OCI-LY3 (cell line): ENCODE data around the gene GLP2R.

Experiments
- EZH2phosphoT487 ChIP-seq: fragments of 200-600 bp; shearing (Covaris generic); IDR thresholded peaks from 2 replicates; pipeline ENCODE4 v1.6.1; 2018; ENCODE audit warnings: antibody characterized with exemption, mixed run types, low read depth
- TF ChIP-seq, protein P1 (sequence below): fragments of 200-600, 300-600 bp; sonication (generic); IDR thresholded peaks from 2 replicates; pipeline ENCODE4 v1.5.1; 2014; ENCODE audit warnings: antibody characterized with exemption, low read length, low read depth

DNA sequence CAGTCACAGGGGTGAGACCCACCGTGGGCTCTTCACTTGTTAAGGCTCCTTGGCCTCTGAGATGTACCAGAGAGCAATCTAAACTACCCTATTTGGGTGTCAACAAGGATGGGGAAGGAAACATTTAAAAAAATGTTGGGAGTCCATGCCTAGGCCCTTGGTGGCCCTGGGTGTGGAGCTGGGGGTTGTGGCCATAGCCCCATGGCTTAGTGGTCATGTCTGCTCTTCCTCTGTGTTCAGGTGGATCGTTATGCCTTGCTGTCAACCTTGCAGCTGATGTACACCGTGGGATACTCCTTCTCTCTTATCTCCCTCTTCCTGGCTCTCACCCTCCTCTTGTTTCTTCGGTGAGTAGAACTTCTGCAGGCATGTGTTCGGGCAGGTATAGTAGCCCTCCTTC lies 28.5 kb downstream of the GLP2R start:
- TF ChIP-seq, protein P1, sequence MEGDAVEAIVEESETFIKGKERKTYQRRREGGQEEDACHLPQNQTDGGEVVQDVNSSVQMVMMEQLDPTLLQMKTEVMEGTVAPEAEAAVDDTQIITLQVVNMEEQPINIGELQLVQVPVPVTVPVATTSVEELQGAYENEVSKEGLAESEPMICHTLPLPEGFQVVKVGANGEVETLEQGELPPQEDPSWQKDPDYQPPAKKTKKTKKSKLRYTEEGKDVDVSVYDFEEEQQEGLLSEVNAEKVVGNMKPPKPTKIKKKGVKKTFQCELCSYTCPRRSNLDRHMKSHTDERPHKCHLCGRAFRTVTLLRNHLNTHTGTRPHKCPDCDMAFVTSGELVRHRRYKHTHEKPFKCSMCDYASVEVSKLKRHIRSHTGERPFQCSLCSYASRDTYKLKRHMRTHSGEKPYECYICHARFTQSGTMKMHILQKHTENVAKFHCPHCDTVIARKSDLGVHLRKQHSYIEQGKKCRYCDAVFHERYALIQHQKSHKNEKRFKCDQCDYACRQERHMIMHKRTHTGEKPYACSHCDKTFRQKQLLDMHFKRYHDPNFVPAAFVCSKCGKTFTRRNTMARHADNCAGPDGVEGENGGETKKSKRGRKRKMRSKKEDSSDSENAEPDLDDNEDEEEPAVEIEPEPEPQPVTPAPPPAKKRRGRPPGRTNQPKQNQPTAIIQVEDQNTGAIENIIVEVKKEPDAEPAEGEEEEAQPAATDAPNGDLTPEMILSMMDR, result no peak
- no peak for TF ChIP-seq EZH2phosphoT487
